Hepatocyte (in vitro differentiated cells): ENCODE data around the gene LINGO1. TPM values are rescaled to one million over a fixed set of nuclear protein-coding genes. Genes with fewer than 3 reads are reported as not detected.

ENCODE experiments used
- DNase-seq: peaks from one replicate; pipeline ENCODE4 v3.0.0-alpha.2; 2016; ENCODE audit warnings: low spot score
- H2AFZ ChIP-seq: fragments of 200-600 bp; sonication (generic); 2 replicates; pipeline ENCODE4 v1.6.0; 2016; ENCODE audit warnings: antibody characterized with exemption, mild to moderate bottlenecking
- H3K27ac ChIP-seq: fragments of 200-600 bp; sonication (generic); 2 replicates; pipeline ENCODE4 v1.5.1; 2016; ENCODE audit warnings: mild to moderate bottlenecking
- H3K27me3 ChIP-seq: fragments of 200-600 bp; sonication (generic); 2 replicates; pipeline ENCODE4 v1.6.1; 2016
- H3K36me3 ChIP-seq: fragments of 200-600 bp; sonication (generic); replicated peaks from 2 replicates; pipeline ENCODE4 v1.5.1; 2016; ENCODE audit warnings: low read depth; ENCODE audit not compliant: insufficient read depth
- H3K4me1 ChIP-seq: fragments of 200-600 bp; sonication (generic); 2 replicates; pipeline ENCODE4 v1.5.1; 2016; ENCODE audit warnings: mild to moderate bottlenecking, moderate library complexity; ENCODE audit not compliant: insufficient read depth
- H3K4me2 ChIP-seq: fragments of 200-600 bp; sonication (generic); 2 replicates; pipeline ENCODE4 v1.6.0; 2016
- H3K4me3 ChIP-seq: fragments of 200-600 bp; sonication (generic); 2 replicates; pipeline ENCODE4 v1.5.1; 2016; ENCODE audit warnings: mild to moderate bottlenecking
- H3K79me2 ChIP-seq: fragments of 200-600 bp; sonication (generic); 2 replicates; pipeline ENCODE4 v1.6.0; 2017; ENCODE audit warnings: mild to moderate bottlenecking
- H3K9me2 ChIP-seq: fragments of 200-600 bp; sonication (generic); replicated peaks from 2 replicates; pipeline ENCODE4 v1.6.0; 2017; ENCODE audit warnings: mild to moderate bottlenecking; ENCODE audit not compliant: insufficient read depth
- H3K9me3 ChIP-seq: fragments of 200-600 bp; sonication (generic); 2 replicates; pipeline ENCODE4 v1.5.1; 2016; ENCODE audit warnings: low read depth, mild to moderate bottlenecking
- H4K20me1 ChIP-seq: fragments of 200-600 bp; sonication (generic); 2 replicates; pipeline ENCODE4 v1.6.0; 2016; ENCODE audit warnings: mild to moderate bottlenecking; ENCODE audit not compliant: insufficient read depth, poor library complexity, severe bottlenecking
- EZH2 ChIP-seq: fragments of 200-600 bp; sonication (generic); IDR thresholded peaks from 2 replicates; pipeline ENCODE4 v1.6.1; 2016; ENCODE audit warnings: antibody characterized with exemption, mild to moderate bottlenecking, borderline replicate concordance
- EZH2phosphoT487 ChIP-seq: fragments of 200-600 bp; sonication (generic); IDR thresholded peaks from one replicate; pipeline ENCODE4 v1.6.1; 2018; ENCODE audit warnings: antibody characterized with exemption, mild to moderate bottlenecking, low read depth, moderate library complexity; ENCODE audit not compliant: unreplicated experiment, severe bottlenecking
- WGBS: methylation state at CpG from one replicate; pipeline ENCODE4 v1.1.6; 2016; ENCODE audit warnings: low lambda C conversion rate; ENCODE audit errors: missing lambda C conversion rate; 5-methylcytosine and 5-hydroxymethylcytosine counted together
- polyA plus RNA-seq: library from polyadenylated mRNA; unstranded; fragments of >200 nt; fragmentation: Nextera tagmentation; extraction: Ambion mirVana; gene quantifications from 2 replicates; pipeline ENCODE4 v1.2.1, GENCODE V29; 2016
- total RNA-seq: library from RNA; depleted of rRNA; stranded (reverse); fragments of >200 nt; gene quantifications from 2 replicates; pipeline ENCODE4 v1.2.3, GENCODE V29; 2014
- TF ChIP-seq, protein P1 (sequence below): fragments of 200-600 bp; sonication (generic); IDR thresholded peaks from 2 replicates; pipeline ENCODE4 v1.5.1; 2016; ENCODE audit warnings: antibody characterized with exemption, mild to moderate bottlenecking; ENCODE audit not compliant: poor library complexity

Gene LINGO1
- total and polyA plus RNA-seq, 2 experiments from 2014 or later = 4.3 to 5.1 TPM

- no peak overlapping the region for H3K27ac ChIP-seq
- no peak overlapping the region for H3K4me3 ChIP-seq
- H3K27me3 ChIP-seq = no peaks in the 10 kb centered on the region
- DNase-seq = no peak
- H3K79me2 ChIP-seq = no peaks in the 10 kb centered on the region
- no peaks in the 10 kb centered on the region for H4K20me1 ChIP-seq
- H3K9me3 ChIP-seq = no peaks in the 10 kb centered on the region
- H2AFZ ChIP-seq = no peak overlapping the region
- TF ChIP-seq, protein P1, sequence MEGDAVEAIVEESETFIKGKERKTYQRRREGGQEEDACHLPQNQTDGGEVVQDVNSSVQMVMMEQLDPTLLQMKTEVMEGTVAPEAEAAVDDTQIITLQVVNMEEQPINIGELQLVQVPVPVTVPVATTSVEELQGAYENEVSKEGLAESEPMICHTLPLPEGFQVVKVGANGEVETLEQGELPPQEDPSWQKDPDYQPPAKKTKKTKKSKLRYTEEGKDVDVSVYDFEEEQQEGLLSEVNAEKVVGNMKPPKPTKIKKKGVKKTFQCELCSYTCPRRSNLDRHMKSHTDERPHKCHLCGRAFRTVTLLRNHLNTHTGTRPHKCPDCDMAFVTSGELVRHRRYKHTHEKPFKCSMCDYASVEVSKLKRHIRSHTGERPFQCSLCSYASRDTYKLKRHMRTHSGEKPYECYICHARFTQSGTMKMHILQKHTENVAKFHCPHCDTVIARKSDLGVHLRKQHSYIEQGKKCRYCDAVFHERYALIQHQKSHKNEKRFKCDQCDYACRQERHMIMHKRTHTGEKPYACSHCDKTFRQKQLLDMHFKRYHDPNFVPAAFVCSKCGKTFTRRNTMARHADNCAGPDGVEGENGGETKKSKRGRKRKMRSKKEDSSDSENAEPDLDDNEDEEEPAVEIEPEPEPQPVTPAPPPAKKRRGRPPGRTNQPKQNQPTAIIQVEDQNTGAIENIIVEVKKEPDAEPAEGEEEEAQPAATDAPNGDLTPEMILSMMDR = no peak
- TF ChIP-seq EZH2phosphoT487 = no peak
- TF ChIP-seq EZH2 = no peak
- WGBS = 73% methylated on average over 2 of the region's 2 CpGs
- H3K36me3 ChIP-seq = no peaks in the 10 kb centered on the region
- H3K4me1 ChIP-seq = peaks cover 26% of the 10 kb centered on the region
- peak overlapping the region; percentile 68 for H3K4me2 ChIP-seq
- no peaks in the 10 kb centered on the region for H3K9me2 ChIP-seq
Measured at GRCh38 chr15:77604973-77605372, 27.7 kb downstream of the LINGO1 start.

GRCh38 chr15:77603611-77604336, 28.9 kb downstream of the LINGO1 start:
- Histone ChIP-seq H3K27ac (no peak overlapping the region), H3K79me2 (no peaks in the 10 kb centered on the region), H2AFZ (no peak overlapping the region), H3K4me1 (peaks cover 26% of the 10 kb centered on the region), H3K36me3 (no peaks in the 10 kb centered on the region), H3K27me3 (no peaks in the 10 kb centered on the region), H3K4me2 (no peak overlapping the region), H3K4me3 (no peak overlapping the region), H4K20me1 (no peaks in the 10 kb centered on the region), H3K9me3 (no peaks in the 10 kb centered on the region), H3K9me2 (no peaks in the 10 kb centered on the region)
- no peak for DNase-seq
- 71% methylated on average over 14 of the region's 14 CpGs for WGBS
- TF ChIP-seq, protein P1 = no peak
- TF ChIP-seq EZH2 (no peak), EZH2phosphoT487 (no peak)

DNA sequence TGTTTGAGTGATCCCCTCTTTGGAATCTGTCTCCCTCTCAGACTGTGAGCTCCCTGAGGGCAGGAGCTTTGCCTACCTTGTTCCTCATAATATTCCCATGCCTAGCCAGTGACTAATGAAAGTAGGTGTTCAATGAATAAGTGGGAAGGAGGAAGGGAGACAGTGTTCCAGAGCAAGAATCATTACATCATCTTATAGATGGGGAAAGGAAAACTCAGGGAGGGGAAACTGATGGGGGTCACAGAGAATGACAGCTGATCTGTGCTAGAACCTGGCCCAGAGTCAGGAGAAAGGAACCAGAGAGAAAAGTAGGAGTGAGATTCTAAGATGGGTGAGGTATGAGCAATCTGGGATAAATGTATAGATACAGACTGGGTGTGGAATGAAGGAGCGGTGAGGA, 29.9 kb downstream of the LINGO1 start:
- Histone ChIP-seq H3K27ac (no peak overlapping the region), H3K9me2 (no peaks in the 10 kb centered on the region), H3K4me2 (no peak overlapping the region), H3K79me2 (no peaks in the 10 kb centered on the region), H3K27me3 (no peaks in the 10 kb centered on the region), H2AFZ (no peak overlapping the region), H3K4me1 (peaks cover 26% of the 10 kb centered on the region), H3K36me3 (no peaks in the 10 kb centered on the region), H3K9me3 (no peaks in the 10 kb centered on the region), H3K4me3 (no peak overlapping the region), H4K20me1 (no peaks in the 10 kb centered on the region)
- TF ChIP-seq EZH2phosphoT487 = no peak
- TF ChIP-seq, protein P1 = no peak
- no peak for TF ChIP-seq EZH2
- DNase-seq = no peak
- WGBS = 100% methylated on average over 1 of the region's 1 CpG
